Head of caudate nucleus (tissue), 42 donors: ENCODE data around the gene MDGA2.

Source experiments
- DNase-seq, 42 donors: peaks; one replicate each; pipeline versions ENCODE4 v3.0.0 to v3.0.0-alpha.2; 2020 to 2021; ENCODE audit warnings: mixed read lengths in 7 of 42
- intact Hi-C: fragments of 100-400 bp; cut with DNase I; formaldehyde crosslinking; loops from one replicate; pipeline ENCODE4 v1.15.0; 2022

MDGA2 gene

GRCh38 chr14:46885566-46885965, 789.8 kb downstream of the MDGA2 start:
- intact Hi-C loops, result no loop called here
- no peak for DNase-seq

- intact Hi-C loops, result no loop called here
- no peak for DNase-seq
Measured at GRCh38 chr14:46861753-46862152, 813.7 kb downstream of the MDGA2 start.

- intact Hi-C loops, result no loop called here
- peak in 8 of 42 donors; percentile 3 to 39 (median 10) for DNase-seq
Measured at GRCh38 chr14:46840944-46841720, 834.3 kb downstream of the MDGA2 start.

- peak in 1 of 42 donors; percentile 1 for DNase-seq
- intact Hi-C loops, result no loop called here
Measured at GRCh38 chr14:46820291-46820690, 855.1 kb downstream of the MDGA2 start.

GRCh38 chr14:46819117-46819516, 856.3 kb downstream of the MDGA2 start:
- intact Hi-C loops, result no loop called here
- DNase-seq, result no peak

- intact Hi-C loops, result no loop called here
- no peak for DNase-seq
Measured at GRCh38 chr14:46818147-46818546, 857.3 kb downstream of the MDGA2 start.

- intact Hi-C loops, result no loop called here
- DNase-seq, result no peak
Measured at GRCh38 chr14:46793144-46793543, 882.3 kb downstream of the MDGA2 start.
